Measurements from ENCODE around the gene ACBD6.
"Not testable (repeated sequence)": the region's sequence is repeated elsewhere in the genome, so short reads cannot be mapped to it uniquely, and the experiment has no call there.

Gene ACBD6

DNA sequence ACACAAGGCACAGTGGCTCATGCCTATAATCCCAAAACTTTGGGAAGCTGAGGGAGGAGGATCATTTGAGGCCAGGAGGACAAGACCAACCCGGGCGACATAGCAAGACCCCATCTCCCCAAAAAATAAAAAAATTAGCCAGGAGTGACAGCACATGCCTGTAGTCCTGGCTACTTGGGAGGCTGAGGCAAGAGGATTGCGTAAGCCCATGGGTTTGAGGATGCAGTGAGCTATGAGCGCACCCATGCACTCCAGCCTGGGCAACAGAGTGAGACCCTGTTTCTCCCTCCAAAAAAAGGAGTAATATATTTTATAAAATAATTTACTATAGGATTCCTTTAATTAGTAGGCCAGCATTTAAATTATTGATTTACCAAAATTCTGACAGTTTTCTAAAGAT is 89.8 kb downstream of the ACBD6 start:
- no peaks in the 10 kb centered on the region for H3K27me3 ChIP-seq (ENCODE audit: insufficient read depth, low read length)
- H2AFZ ChIP-seq (ENCODE audit: low read depth, low read length): no peak overlapping the region
- H3K4me1 ChIP-seq (ENCODE audit: insufficient read depth, low read length): no peaks in the 10 kb centered on the region
- no peak overlapping the region for H3K4me3 ChIP-seq (ENCODE audit: low read length)
- H3K9me3 ChIP-seq (ENCODE audit: low read length): peaks cover 5% of the 10 kb centered on the region
- peaks cover 30% of the 10 kb centered on the region for H3K36me3 ChIP-seq (ENCODE audit: insufficient read depth, low read length)

DNA sequence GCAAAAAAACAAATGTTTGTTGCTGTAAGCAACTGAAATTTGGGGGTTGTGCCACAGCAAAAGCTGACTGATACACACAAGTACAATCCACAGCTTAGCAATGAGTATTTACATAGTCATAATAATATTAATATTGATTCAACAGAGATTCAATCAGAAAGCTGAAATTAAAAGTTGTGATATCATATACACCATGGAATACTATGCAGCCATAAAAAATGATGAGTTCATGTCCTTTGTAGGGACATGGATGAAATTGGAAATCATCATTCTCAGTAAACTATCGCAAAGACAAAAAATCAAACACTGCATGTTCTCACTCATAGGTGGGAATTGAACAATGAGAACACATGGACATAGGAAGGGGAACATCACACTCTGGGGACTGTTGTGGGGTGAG is 94.2 kb downstream of the ACBD6 start:
- not testable (repeated sequence) for H3K4me1 ChIP-seq (ENCODE audit: insufficient read depth, low read length); H3K27me3 ChIP-seq (ENCODE audit: insufficient read depth, low read length); H3K4me3 ChIP-seq (ENCODE audit: low read length); H3K9me3 ChIP-seq (ENCODE audit: low read length); H2AFZ ChIP-seq (ENCODE audit: low read depth, low read length)
- peaks cover 32% of the 10 kb centered on the region for H3K36me3 ChIP-seq (ENCODE audit: insufficient read depth, low read length)

DNA sequence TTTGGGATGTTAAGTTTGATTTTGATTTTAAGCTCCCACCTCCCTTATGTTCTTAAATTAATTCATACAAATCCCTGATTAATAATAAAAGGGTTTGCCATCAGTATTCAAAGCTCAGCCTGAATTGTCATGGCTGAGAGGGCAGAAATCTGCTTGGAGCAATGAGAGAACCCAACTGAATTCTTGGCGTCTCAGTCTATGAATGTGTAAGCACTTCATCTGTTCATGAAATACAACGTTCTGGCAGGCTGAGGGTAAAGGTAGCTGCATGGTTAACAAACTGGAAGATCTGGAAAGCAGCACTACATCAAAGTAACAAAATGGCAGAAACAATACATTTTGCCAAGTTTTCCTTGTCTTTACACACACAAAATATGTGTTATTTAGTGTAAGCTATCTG is 95.3 kb downstream of the ACBD6 start:
- peaks cover 28% of the 10 kb centered on the region for H3K36me3 ChIP-seq (ENCODE audit: insufficient read depth, low read length)
- H3K9me3 ChIP-seq (ENCODE audit: low read length): peaks cover 5% of the 10 kb centered on the region
- H3K4me1 ChIP-seq (ENCODE audit: insufficient read depth, low read length): peaks cover 4% of the 10 kb centered on the region
- H2AFZ ChIP-seq (ENCODE audit: low read depth, low read length): no peak overlapping the region
- no peak overlapping the region for H3K4me3 ChIP-seq (ENCODE audit: low read length)
- no peaks in the 10 kb centered on the region for H3K27me3 ChIP-seq (ENCODE audit: insufficient read depth, low read length)

DNA sequence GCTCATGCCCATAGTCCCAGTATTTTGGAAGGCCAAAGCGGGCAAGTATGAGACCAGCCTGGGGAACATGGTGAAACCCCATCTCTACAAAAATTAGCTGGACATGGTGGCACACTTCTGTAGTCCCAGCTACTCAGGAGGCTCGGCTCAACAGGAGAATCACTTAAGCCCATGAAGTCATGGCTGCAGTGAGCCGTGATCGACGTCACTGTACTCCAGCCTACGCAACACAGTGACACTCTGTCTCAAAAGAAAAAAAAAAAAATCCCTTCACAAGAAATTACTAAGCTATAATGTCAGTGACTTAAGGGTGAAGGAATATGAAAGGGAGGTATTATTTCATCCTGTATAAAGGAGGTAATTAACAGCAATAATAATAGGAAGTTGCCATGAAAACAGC is 99.8 kb downstream of the ACBD6 start:
- no peak overlapping the region for H3K4me3 ChIP-seq (ENCODE audit: low read length)
- peaks cover 8% of the 10 kb centered on the region for H3K36me3 ChIP-seq (ENCODE audit: insufficient read depth, low read length)
- no peaks in the 10 kb centered on the region for H3K9me3 ChIP-seq (ENCODE audit: low read length)
- H3K27me3 ChIP-seq (ENCODE audit: insufficient read depth, low read length): no peaks in the 10 kb centered on the region
- no peak overlapping the region for H2AFZ ChIP-seq (ENCODE audit: low read depth, low read length)
- peaks cover 4% of the 10 kb centered on the region for H3K4me1 ChIP-seq (ENCODE audit: insufficient read depth, low read length)

DNA sequence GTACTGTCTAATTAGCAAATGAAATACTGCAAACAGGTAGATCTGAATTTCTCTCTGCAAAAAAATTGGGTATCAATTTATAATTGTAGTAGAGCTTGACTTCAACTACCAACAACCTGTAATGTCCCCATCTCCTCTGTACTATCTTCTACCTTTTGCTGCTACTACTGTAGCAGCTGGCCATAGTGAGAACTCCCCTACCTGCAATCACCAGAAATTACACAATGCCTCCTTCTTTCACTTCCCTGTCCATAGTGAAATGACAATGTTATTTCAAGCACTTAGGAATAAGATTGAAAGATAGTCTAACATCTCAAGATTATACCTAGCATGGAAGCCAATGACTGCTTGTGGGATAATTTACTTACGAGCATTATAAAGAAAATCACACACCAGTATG is 100.4 kb downstream of the ACBD6 start:
- H3K9me3 ChIP-seq (ENCODE audit: low read length): no peaks in the 10 kb centered on the region
- no peaks in the 10 kb centered on the region for H3K27me3 ChIP-seq (ENCODE audit: insufficient read depth, low read length)
- no peak overlapping the region for H2AFZ ChIP-seq (ENCODE audit: low read depth, low read length)
- H3K4me1 ChIP-seq (ENCODE audit: insufficient read depth, low read length): peaks cover 4% of the 10 kb centered on the region
- H3K36me3 ChIP-seq (ENCODE audit: insufficient read depth, low read length): peaks cover 5% of the 10 kb centered on the region
- H3K4me3 ChIP-seq (ENCODE audit: low read length): no peak overlapping the region

DNA sequence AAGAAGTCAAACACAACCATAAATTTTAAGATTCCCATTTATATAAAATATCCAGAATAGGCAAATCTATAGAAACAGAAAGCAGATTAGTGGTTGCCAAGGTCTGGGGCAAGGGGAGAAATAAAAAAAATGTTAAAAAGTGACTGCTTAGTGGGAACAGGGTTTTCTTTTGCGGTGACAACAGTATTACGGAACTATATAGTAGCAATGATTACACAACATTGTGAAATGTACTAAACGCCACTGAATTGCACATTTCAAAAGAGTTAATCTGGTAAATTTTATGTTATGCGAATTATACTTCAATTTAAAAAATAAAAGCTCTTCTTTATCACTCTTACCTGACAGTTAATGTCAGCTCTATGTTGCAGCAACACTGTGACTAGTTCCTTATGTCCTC is 105.2 kb downstream of the ACBD6 start:
- peaks cover 5% of the 10 kb centered on the region for H3K36me3 ChIP-seq (ENCODE audit: insufficient read depth, low read length)
- H3K9me3 ChIP-seq (ENCODE audit: low read length): peaks cover 3% of the 10 kb centered on the region
- H3K4me1 ChIP-seq (ENCODE audit: insufficient read depth, low read length): no peaks in the 10 kb centered on the region
- no peak overlapping the region for H2AFZ ChIP-seq (ENCODE audit: low read depth, low read length)
- H3K4me3 ChIP-seq (ENCODE audit: low read length): no peak overlapping the region
- H3K27me3 ChIP-seq (ENCODE audit: insufficient read depth, low read length): no peaks in the 10 kb centered on the region

DNA sequence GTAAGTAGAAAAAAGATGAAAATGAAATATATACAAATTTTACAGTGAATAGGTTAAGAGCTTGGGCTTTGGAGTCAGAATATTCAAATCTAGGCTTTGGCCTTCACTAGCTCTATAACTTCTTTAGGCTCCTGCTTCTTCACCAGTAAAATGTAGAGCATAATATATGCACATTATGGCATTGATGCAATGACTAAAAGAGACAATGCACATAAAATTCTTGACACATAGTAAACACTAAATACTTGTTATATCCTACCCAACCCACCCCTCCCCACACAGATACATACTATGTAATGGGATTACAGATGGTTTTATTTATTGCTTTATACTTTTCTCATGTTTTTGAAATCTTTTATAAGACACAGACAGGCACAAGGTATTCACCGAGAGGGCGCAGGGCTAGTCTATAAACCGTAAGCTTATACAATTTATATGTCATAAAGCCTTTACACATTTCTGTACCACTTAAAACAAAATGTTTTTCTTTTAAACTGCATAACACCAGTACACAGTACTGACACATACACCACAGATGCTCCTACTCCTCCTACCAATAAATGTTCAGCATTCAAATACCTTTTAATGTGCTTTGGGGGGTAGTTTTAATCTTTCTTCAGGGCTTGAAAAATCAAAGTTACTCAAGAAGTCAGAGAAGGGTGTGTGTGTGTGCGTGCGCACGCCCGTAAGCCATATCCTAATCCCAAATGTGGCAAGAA is 109.8 kb downstream of the ACBD6 start:
- H3K9me3 ChIP-seq (ENCODE audit: low read length): peaks cover 3% of the 10 kb centered on the region
- H3K4me3 ChIP-seq (ENCODE audit: low read length): no peak overlapping the region
- H3K4me1 ChIP-seq (ENCODE audit: insufficient read depth, low read length): no peaks in the 10 kb centered on the region
- H2AFZ ChIP-seq (ENCODE audit: low read depth, low read length): no peak overlapping the region
- peaks cover 2% of the 10 kb centered on the region for H3K36me3 ChIP-seq (ENCODE audit: insufficient read depth, low read length)
- H3K27me3 ChIP-seq (ENCODE audit: insufficient read depth, low read length): no peaks in the 10 kb centered on the region

DNA sequence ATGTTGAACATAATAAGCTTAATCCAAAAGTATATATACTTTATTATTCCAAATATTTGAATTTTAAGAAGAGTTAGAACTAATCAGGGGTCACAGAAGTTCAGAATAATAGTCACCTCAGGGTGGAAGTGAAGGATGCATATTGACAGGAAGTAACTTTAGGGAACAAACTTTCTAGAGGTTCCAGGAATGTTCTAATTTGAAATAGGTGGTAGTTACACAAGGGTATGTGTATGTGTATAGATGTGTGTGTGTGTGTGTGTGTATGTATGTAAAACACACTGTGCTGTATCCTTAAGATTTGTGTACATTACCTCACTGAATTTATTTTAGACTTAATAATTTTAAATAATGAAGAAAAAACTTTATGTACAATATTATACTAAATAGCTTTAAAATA is 110.4 kb downstream of the ACBD6 start:
- H3K4me1 ChIP-seq (ENCODE audit: insufficient read depth, low read length): no peaks in the 10 kb centered on the region
- no peaks in the 10 kb centered on the region for H3K27me3 ChIP-seq (ENCODE audit: insufficient read depth, low read length)
- H3K4me3 ChIP-seq (ENCODE audit: low read length): no peak overlapping the region
- peaks cover 6% of the 10 kb centered on the region for H3K9me3 ChIP-seq (ENCODE audit: low read length)
- H2AFZ ChIP-seq (ENCODE audit: low read depth, low read length): no peak overlapping the region
- peaks cover 2% of the 10 kb centered on the region for H3K36me3 ChIP-seq (ENCODE audit: insufficient read depth, low read length)

DNA sequence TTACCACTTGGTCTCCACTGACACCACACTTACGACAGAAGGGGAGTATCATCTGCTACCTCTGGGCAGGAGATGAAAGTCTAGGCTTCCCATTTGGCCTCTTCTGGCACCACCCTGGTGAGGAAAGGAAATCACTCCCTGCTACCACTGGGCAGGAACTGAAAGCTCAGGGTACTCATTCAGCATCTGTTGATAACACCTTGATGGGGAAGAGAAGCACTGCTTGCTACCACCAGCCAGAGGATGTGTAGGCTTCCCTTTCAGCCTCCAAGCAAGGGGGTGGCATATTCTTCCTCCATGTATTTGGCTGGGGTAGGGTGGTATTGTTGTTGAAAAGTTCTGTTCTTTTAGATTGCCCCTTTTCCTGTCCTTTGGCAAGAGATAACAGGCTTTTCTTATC is 115.0 kb downstream of the ACBD6 start:
- no peak overlapping the region for H3K4me3 ChIP-seq (ENCODE audit: low read length)
- peaks cover 9% of the 10 kb centered on the region for H3K9me3 ChIP-seq (ENCODE audit: low read length)
- H3K36me3 ChIP-seq (ENCODE audit: insufficient read depth, low read length): no peaks in the 10 kb centered on the region
- no peak overlapping the region for H2AFZ ChIP-seq (ENCODE audit: low read depth, low read length)
- H3K27me3 ChIP-seq (ENCODE audit: insufficient read depth, low read length): no peaks in the 10 kb centered on the region
- H3K4me1 ChIP-seq (ENCODE audit: insufficient read depth, low read length): no peaks in the 10 kb centered on the region

DNA sequence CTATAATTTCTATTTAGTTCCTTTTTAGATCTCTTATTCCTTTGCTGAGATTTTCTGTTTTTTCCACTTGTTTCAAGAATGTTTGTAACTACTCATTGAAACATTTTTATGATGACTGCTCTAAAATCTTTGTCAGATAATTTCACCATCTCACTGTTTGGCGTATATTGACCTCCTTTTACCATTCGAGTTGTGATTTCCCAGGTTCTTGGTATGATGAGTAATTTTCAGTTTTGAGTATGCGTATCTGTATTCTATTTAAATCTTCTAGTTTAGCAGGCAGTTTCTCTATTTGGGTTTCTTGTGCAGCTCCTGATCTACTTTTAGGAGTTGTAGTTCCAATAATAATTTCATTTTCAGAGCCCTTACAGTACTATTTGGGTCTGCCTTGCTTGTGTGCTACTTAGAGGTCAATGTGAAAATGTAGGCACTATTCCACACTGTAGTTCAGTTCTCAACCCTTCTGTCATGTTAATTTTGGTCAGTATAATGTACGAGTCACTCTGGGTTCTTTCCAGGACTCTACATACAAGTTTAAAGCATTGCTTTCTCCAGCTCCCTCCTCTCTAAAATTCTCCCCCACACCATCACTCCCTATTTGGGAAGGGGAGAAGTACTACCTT is 115.5 kb downstream of the ACBD6 start:
- H2AFZ ChIP-seq (ENCODE audit: low read depth, low read length): no peak overlapping the region
- peaks cover 9% of the 10 kb centered on the region for H3K9me3 ChIP-seq (ENCODE audit: low read length)
- H3K36me3 ChIP-seq (ENCODE audit: insufficient read depth, low read length): no peaks in the 10 kb centered on the region
- H3K4me3 ChIP-seq (ENCODE audit: low read length): no peak overlapping the region
- H3K4me1 ChIP-seq (ENCODE audit: insufficient read depth, low read length): no peaks in the 10 kb centered on the region
- no peaks in the 10 kb centered on the region for H3K27me3 ChIP-seq (ENCODE audit: insufficient read depth, low read length)

DNA sequence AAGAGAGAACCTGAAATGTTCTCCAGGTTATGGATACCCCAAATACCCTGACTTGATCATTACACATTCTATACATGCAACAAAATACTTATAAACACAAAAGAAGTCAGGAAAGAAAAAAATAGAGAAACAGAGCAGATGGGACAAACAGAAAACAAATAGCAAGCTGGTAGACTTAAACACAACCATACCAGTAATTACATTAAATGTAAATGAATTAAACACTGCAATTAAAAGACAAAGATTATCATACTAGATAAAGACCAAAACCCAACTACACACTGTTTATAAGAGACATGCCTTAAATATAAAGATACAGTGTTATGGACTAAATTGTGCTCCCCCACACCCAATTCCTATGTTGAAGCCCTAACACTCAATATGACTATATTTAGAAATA is 117.2 kb downstream of the ACBD6 start:
- Histone ChIP-seq H3K27me3 (ENCODE audit: insufficient read depth, low read length) (no peaks in the 10 kb centered on the region), H3K4me1 (ENCODE audit: insufficient read depth, low read length) (no peaks in the 10 kb centered on the region), H3K4me3 (ENCODE audit: low read length) (no peak overlapping the region), H3K9me3 (ENCODE audit: low read length) (peaks cover 9% of the 10 kb centered on the region), H2AFZ (ENCODE audit: low read depth, low read length) (no peak overlapping the region), H3K36me3 (ENCODE audit: insufficient read depth, low read length) (no peaks in the 10 kb centered on the region)

DNA sequence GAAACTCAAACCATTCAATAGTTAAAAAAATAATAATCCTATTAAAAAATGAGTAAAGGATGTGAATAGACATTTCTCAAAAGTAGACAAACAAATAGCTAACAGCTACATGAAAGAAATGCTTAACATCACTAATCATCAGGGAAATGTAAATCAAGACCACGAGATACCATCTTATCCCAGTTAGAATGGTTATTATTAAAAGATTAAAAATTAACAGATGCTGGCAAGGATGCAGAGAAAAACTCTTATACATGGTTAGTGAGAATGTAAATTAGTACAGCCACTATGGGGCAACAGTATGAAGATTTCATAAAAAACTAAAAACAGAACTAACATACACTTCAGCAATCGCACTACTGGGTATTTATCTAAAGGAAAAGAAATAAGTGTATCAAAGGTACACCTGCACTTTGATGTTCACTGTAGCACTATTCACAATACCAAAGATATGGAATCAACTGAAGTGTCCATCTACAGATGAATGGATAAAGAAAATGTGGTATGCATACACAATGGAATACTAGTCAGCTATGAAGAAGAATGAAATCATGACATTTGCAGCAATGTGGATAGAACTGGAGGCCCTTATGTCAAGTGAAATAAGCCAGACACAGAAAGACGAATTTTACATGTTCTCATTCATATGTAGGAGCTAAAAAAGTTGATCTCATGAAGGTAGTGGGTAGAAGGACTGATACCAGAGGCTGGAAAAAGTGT is 117.9 kb downstream of the ACBD6 start:
- peaks cover 12% of the 10 kb centered on the region for H3K9me3 ChIP-seq (ENCODE audit: low read length)
- H3K27me3 ChIP-seq (ENCODE audit: insufficient read depth, low read length): no peaks in the 10 kb centered on the region
- H3K36me3 ChIP-seq (ENCODE audit: insufficient read depth, low read length): no peaks in the 10 kb centered on the region
- H2AFZ ChIP-seq (ENCODE audit: low read depth, low read length): no peak overlapping the region
- no peaks in the 10 kb centered on the region for H3K4me1 ChIP-seq (ENCODE audit: insufficient read depth, low read length)
- no peak overlapping the region for H3K4me3 ChIP-seq (ENCODE audit: low read length)

DNA sequence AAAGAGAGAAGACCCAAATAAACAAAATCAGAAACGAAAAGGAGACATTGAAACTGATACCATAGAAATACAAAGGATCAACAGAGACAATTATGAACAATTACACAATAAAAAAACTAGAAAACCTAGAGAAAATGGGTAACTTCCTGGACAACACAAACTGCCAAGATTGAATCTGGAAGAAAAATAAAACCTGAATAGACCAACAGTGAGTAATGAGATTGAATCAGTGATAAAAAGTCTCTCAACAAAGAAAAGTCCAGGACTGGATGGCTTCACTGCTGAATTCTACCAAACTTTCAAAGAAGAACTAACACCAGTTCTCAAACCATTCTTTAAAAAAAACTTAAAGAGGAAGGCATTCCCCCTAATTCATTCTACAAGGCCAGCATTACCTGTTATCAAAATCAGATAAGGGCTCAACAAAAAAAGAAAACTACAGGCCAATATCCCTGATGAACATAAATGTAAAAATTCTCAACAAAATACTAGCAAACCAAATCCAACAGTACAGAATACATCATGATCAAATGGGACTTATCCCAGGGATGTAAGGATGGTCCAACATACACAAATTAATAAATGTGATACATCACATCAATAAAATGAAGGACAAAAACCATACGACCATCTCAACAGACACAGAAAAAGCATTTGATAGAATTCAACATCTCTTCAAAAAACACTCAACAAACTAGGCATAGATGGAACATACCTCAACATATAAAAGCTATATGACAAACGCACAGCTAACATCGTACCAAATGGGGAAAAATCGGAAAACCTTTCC is 119.9 kb downstream of the ACBD6 start:
- Histone ChIP-seq H3K36me3 (ENCODE audit: insufficient read depth, low read length) (no peaks in the 10 kb centered on the region), H3K9me3 (ENCODE audit: low read length) (peaks cover 15% of the 10 kb centered on the region), H3K4me1 (ENCODE audit: insufficient read depth, low read length) (no peaks in the 10 kb centered on the region), H2AFZ (ENCODE audit: low read depth, low read length) (no peak overlapping the region), H3K4me3 (ENCODE audit: low read length) (no peak overlapping the region), H3K27me3 (ENCODE audit: insufficient read depth, low read length) (no peaks in the 10 kb centered on the region)
